Stimulated activated CD4-positive, alpha-beta T cell treated with anti-CD3 and anti-CD28 coated beads, Interleukin-12 subunit alpha, Interleukin-12 subunit beta, amount 100 ng/mL, for 24 hours (primary cell): ENCODE measurements around the gene CYP2W1.

Experiments used
- DNase-seq, 2 experiments: peaks; one replicate each; pipeline ENCODE4 v3.0.0-alpha.2; 2020; ENCODE audit warnings: low read depth in 2 of 2

Gene CYP2W1

DNA sequence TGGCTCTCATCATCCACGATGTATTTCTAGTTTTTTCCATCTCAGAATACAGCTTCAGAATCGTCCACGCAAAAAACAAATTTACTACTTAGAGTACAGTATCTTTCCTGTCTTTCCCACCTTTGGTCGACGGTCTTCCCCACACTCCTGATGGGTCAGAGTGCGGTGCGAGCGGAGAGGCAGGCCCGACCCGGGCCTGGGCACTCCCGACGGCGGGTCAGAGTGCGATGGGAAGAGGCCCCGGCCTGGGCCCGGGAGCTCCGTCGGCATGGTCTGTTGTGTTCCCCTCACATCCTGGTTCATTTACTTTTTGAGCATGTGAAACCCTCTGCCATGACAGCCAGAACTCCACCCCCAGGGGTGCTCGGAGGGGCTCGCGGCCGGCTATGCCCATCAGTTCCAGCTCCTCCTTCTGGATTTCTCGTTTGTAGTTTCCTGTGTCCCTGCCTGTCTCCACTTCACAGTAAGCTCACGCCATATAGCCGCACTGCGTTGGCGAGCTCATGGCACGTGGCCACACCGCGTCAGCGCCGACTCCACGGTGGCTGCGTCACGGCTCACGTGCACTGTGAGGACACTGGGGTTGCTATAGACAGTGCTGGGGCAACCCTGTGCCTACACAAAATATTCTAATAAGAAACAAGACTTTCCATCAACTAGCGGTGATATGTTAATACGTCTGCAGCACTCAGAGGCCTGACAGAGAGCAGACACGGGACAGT, 15.5 kb upstream of the CYP2W1 start:
- no peak for DNase-seq

DNA sequence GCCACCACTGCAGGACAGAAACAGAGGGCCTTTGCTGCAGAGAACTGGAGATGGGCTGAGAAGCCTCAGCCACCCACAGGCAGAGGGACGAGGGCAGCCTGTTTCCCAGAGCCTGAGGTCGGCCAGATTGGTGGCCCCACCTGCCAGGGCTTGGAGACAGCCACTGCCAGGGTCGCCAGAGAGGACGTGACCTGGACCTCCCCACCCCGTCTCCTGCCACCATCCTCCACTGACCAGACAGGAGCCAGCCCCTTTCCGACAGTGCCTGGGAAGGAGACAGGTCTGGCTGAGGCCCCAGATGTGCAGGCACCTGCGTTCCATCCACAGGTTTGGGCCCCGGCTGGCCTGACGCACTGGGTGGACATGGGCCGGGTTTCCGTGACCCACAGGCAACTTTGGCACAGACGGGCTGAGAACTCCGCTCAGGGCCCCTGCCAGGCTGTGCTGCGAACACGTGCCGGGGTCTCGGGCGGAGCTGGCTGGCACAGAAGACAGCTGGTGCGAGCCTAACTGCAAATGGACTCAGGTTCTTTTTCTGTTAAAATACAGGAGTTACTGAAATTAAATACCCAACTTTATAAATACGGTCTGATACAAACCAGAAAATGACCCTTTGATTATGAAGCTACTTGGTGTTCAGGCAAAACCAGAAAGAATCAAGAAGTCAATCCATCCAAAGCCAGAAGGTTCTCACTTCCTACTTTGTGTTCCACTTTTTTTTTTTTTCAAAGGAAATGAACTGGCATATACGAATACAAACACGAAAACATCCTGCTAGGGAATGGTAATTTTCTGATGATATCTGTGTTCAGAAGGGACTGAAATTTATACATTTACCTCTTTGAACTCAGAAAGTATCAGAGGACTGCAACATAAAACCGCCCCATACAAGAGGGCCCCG, 14.5 kb upstream of the CYP2W1 start:
- no peak for DNase-seq

DNA sequence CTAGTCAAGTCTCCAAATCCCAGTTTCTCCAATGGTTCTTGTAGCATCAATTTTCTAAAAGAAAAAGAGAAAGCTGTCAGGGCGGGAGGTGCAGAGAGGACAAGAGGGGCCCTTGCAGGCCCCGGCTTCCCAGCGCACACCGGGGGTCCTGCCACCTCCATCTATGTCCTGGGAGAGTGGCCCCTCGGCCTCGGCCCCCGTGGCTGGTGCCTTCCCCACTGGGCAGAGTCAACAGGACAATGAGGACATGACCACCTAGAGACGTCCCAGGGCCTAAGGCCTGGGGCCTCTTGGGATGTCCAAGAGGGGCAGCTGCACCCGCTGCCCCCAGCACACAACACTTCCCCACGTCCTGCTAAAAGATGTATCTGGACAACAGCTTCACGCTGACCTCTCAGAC, 13.6 kb upstream of the CYP2W1 start:
- no peak for DNase-seq

DNA sequence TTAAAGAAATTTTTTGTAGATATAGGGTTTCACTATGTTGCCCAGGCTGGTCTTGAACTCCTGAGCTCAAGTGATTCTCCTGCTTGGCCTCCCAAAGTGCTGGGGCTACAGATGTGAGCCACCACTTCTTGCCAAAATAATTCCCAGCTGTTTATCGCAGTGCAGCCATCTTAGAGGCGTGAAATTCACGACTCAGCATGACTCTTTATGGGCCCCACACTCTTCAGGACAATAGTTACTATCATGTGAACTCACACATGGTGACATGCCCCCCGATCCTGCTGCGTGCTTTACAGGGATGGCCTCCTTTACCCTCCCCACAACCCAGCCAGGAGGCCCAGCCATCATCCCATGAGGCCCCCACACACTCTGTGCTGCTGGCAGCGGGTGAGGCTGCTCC, 12.2 kb upstream of the CYP2W1 start:
- no peak for DNase-seq

DNA sequence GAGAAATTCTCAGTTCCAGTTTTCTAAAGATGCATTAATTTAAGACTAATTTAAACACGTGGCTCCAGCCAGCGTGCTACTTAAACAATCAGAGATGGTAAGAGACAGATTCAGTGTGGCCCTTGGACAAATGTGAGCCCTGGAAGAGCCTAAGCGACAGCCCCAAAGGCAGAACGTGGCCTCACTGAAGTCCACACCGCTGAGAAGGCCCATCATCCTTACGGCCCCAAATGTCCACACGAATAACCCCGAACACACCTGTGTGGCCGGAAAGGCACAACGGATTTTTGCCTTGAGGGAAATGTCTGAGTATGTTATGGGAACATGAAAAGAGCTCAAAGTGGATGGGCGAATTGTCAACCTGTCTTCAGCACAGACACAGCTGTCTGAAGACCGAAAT, 10.9 kb upstream of the CYP2W1 start:
- DNase-seq: no peak

DNA sequence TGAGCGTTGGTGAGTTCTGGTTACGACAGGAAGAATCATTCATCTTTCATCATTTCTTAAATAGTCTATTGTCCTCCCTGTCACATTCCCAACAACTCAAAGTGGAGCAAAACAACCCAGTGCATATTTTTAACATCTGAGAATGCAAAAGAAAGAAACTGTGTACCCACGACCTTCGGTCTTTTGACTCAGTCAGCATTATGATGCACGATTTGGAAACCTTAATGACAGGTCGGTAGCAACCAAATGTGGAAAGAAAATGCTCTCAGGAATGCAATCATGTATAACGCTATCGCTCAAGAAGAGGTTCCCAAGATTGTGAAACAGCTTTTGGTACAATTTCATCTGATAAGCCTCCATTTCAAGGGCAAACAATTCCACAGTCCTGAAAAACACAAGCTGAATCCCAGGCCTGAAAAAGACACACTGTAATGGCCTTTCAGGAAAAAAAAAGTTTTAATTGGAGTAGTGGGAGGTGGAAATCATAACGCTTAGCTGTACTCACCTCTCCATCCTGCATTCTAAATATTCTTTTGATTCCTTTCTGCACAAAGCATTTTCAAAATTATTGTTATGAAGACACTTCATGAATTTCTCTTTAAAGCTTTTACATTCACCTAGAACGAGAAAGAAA, 10.2 kb upstream of the CYP2W1 start:
- DNase-seq: no peak

DNA sequence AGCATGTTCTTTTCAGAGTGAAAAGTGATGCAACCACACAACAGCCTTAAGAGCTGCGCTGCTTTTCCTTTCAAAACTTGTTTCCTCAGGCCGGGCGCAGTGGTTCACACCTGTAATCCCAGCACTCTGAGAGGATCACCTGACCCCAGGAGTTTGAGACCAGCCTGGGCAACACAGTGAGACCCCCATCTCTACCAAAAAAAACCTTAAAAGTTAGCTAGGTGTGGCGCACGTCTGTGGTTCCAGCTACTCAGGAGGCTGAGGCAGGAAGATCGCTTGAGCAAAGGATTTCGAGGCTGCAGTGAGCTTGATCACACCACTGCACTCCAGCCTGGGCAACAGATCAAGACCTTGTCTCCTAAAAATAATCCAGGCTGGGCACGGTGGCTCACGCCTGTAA, 9.7 kb upstream of the CYP2W1 start:
- no peak for DNase-seq

DNA sequence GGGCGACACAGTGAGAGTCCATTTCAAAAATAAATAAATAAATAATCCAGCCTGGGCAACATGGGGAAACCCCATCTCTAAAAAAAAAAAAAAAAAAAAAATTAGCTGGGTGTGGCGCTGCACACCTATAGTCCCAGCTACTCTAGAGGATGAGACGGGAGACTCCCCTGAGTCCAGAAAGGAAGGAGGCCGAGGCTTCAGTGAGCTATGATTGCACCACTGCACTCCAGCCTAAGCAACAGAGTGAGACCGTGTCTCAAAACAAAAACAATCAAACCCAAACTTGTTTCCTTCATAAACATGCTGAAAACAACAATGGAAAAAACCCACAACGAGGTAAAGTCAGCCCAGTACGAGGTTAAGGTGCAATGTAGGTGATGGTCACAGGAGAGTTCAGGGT, 8.8 kb upstream of the CYP2W1 start:
- DNase-seq: no peak

DNA sequence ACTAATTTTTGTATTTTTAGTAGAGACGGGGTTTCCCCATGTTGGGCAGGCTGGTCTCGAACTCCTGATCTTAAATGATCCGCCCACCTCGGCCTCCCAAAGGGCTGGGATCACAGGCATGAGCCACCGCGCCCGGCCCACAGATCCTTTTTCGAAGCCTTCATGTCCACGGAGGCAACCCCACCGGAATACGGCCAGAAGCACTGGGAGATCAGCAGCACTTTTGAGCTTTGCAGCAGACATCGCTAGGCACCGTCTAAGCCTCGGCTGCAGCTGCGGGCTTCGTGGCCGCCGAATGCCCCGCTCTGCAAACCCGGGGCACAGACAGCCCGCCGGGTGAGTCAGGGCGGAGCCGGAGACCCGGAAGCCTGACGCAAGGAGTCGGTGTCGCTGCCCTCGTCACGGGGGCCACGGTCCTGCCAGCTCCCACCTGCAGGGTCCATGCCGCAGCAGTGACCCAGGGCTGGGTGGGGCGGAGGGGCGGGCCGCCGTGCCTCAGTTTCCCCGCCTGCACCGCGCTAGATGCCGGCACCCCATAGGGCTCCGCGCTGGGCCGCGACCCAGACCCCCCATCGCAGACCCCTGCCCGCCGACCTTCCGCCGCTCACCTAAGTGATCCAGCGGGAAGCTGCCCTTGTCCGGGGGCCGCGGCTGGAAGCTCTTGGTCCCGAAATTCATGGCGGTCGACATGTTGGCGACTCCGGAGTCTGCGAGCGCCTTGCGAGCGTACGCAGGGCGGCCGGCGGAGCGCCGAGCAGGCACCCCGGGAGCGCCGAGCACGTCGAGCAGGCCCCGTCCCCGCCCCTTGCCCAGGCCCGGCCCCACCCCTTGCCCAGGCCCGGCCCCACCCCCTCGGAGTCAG, 7.9 kb upstream of the CYP2W1 start, which contains the start of gene COX19:
TSS of gene COX19 (minus strand) at position 730 of the 862 bp plus-strand sequence. CDS start at position 690, 40 bp downstream.
- DNase-seq: peak; percentile 81 to 88

DNA sequence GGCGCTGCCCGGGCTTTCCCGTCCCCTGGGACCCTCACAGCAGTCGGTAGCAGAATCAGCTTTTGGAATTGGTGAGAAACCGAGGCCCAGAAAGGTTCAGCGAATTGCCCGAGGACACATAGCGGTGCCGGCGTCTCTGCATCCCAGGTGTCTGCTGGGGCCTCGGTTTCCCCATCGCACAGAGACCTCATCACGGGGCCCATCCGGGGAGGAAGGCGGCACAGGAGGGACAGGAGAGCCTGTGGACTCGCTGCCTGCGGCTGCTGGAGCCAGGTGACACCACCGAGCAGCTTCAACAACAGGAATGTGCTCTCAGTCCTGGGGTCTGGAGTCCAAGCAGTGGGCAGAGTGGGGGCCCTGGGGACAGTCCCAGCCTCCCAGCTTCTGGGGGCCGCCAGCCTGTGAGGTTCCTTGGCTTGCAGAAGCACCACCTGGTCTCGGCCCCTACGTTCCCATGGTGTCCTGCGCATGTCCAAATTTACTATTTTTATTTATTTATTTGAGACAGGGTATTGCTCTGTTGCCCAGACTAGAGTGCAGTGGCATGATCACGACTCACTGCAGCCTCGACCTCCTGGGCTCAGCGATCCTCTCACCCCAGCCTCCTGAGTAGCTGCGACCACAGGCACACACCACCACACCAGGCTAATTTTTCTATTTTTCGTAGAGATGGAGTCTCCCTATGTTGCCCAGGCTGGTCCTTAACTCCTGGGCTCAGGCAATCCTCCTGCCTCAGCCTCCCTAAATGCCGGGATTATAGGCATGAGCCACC, 7.1 kb upstream of the CYP2W1 start:
- DNase-seq: no peak

DNA sequence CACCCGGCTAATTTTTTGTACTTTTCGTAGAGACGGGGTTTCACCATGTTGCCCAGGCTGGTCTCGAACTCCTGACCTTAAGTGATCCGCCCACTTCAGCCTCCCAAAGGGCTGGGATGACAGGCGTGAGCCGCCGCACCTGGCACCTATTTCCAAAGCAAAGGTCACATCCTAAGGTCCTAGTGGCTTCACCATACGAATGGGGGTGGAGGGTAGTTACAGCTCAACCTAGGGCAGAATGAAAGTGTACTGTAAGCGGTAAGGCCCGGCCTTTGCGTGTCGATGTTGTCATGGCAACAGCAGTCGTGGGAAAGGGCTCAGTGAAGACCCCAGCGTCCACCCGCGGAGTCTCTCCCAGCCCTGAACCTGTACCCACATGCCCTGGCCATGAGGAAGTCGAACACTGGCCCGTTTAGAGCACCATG, 6.1 kb upstream of the CYP2W1 start:
- DNase-seq: no peak

DNA sequence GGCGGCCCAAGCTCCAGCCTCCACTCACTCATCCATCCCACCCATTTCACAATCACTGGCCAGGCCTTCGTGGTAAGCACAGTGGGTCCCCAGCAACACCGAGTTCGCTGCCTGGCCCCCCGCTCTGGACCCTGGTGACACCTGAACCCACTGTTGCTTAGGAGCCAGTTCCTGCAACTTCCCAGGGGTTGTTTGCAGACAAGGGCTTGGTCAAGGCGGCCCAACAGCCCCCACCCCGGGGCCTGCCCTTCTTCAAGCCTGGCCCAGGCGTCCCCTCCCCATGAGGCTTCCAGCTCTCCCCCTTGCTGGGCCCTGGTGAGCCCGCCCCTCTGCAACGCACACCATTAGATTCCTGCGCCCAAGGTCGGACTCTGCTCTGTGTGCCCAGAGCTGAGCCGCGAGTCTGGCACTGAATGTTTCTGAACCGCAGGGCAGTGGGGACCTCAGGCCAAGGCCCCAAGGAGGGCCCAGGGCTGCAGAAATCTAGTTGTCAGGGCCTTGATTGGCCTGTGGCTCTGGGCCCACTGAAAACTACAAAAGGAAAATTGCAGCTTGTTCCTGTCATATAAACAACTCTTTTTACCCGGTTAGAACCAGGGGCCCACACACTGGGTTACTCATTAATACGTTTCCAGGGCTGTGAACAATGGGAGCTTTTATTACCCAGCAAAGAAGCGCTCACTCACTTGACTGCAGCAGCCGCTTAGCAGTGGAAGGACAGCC, 5.5 kb upstream of the CYP2W1 start:
- no peak for DNase-seq

DNA sequence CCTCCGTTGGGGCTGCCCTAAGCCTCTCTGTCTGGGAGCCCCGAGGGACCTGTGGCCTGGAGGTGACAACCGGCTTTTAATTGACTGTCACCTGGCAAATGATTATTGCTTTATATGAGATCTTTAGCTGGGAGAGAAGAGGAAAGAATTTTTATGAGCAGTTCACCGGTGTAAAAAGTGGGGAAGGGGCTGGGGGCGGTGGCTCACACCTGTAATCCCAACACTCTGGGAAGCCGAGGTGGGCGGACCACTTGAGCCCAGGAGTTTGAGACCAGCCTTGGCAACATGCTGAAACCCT, 5.0 kb upstream of the CYP2W1 start:
- DNase-seq: no peak

DNA sequence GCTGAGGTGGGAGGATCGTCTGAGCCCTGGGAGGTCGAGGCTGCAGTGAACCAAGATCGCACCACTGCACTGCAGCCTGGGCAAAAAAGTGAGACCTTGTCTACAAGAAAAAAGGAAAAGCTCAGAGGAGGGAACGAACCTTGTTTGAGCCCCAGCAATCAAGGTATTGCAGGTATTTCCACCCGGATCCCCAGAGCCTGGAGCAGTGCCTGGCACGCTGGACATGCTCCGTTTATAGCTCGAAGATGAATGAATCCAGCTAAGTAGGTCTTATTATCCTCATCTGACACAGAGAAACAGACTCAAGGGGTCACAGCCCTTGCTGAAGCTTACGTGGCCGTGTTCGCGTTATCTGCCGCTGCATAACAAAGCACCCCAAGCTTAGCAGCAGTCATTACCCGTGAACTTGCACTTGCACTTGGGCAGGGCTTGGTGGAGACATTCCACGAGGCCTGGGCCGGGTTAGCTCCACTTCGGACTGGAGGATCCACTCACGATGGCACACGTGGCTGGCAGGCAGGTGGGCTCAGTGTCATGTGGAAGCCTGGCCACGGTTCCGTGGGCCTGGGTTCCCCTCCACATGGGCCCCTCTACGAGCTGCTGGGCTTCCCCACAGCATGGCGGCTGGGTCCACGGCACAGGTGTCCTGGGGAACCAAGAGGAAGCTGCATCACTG, 4.4 kb upstream of the CYP2W1 start:
- DNase-seq: no peak

DNA sequence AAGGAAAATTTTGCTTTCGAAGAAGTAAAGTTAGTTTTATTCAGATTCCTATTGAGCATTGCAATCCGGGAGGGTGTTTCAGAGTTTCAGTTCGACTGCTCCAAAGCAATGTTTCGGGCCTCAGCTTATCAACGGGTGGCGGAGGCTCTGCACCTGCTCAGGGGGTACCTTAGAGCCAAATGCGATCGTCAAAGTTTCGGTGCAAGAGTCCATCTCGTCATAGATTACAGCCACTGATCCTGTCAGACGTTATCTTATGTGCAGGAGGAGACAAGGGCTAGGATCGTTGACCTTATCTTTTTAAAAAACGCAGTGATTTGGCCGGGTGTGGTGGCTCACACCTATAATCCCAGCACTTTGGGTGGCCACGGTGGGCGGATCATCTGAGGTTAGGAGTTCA, 3.8 kb upstream of the CYP2W1 start:
- no peak for DNase-seq

DNA sequence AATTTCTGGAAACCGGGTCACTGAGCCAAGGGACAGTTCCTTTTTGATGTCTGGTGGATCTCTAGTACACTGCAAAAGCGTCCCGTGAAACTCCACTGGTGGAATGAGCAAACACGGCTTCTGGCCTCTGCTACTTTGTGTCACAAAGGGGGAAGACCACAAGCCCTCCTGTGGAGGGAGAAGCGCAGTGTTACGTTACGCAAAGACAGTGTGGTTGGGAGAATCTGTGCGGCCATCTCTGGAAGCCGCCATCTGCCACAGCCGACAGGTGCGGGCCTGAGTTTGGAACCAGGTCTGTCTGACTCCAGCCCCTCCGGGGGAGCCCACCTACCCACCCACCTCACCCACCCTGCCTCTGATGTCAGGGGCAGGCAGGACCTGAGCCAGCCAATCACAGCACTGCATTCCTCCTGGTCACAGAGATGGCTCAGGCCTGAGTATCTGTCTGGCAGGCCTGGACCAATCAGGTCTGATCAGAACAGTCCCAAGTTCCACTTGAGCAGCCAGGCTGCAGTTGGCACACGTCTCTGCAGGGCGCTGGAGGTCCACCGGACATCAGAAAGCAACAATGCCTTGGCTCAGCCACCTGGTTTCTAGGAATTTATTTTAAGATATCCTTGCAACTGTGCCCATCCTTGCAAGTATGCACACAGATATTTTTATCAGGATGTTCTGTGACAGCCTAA, 3.0 kb upstream of the CYP2W1 start:
- no peak for DNase-seq

DNA sequence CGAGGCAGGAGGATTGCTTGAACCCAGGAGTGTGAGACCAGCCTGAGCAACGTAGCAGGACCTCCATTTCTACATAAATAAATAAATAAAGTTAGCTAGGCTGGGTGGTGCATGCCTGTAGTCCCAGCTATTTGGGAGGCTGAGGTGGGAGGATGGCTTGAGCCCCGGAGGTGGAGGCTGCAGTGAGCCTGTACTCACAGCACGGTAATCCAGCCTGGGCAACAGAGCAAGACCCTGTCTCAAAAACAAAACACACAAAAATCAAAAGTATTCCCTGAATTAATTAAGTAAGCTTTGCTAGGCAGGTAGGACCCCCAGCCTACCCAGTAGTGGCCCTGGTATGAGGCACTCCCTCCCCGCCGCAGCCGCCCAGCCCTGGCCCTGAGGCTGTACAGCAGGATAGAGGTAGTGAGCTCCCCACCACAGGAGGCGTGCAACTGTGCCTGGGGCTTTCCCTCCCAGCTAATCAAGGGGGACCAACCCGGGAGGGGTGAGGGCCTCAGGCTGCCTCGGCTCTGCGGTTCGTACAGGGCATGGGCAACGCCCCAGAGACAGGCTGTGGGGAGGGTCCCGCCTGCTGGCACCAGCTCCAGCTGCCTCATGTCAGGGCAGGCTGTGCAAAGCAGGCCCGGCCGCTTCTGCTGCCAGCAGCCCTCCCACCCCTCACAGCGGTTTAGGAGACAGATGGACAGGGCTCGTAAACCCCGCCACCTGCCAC, 1.0 kb upstream of the CYP2W1 start:
- no peak for DNase-seq

DNA sequence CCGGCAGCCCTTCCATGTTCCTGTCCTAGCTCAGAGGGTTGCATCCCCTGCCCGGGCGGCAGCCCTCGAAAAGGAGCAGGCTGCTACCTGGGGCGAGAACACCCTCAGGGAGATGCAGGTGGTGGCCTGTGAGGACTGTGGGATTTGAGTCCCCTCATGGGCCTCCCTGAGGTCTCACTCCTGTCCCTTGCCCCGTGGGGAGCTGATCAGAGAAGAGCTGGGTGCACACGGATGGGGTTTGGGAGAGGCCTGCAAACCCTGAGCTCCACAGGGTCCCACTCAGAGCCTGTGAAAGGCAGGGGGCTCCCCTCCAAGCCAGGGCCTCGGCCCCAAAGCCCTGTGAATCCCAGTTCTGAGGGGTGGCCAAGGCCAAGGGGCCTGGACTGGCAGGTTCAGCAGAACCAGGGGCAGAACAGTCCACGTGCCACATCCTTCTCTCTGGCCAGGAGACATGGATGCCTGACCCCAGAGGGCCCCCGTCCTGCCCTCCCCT, 424 bp upstream of the CYP2W1 start:
- no peak for DNase-seq
